ENCODE data around the gene STK33.

The STK33 gene

DNA sequence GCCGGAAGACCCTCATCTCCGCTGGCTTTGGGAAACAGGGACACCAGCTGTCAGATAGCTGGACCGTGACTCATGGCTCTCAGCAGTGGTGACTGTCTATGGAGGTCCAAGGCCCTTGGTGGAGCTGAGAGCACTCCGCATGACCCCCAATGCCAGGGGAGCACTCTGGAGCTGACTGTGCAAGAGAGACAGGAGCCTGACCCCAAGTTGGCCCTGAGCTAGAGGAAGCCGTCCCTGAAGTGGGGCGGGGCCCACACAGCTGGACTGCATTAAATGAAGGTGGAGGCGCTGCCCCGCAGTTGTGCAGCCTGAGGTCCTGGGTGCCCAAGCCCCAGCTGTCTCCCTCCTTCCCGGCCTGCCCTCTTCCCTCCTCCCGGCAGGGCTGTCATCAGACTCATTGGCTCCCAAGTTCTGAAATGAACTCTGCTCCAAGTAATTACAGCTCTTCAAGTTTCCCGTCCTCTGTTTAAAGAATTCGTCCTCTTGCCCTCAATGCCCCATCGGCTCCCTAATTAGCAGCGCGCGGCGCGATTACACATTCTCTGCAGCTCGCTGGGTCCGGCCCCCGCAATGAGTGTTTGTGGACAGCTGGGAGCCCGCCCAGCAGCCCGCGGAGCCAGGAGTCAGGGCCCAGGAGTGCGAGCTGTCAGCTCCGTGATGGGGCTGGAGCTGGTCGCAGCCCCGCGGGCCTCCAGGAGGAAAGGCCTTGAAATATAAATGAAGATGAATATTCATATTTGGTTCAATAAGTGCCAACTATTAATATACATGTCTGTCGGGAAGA lies 237.1 kb downstream of the STK33 start:
- no peak for DNase-seq (ENCODE audit: low read depth, low spot score)

DNA sequence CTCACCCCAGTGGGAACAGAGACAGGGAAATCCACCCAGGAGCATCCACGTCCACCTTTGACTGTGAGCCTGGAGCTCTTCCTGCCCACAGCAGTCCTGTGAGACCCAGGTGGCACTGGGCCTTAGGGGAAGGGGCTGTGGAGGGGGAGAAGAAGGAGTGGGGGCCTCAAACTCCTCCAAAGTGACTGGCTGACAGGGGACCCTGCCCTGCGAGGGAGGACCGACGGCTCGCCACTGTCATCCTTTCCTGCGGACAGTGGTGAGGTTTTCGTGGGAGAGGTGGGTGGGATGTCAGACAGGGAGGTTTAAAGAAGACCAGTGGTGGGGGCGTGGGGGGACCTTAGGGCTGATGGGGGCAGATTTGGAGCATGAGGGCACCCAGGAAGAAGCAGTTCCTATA lies 237.8 kb downstream of the STK33 start:
- no peak for DNase-seq (ENCODE audit: low read depth, low spot score)

DNA sequence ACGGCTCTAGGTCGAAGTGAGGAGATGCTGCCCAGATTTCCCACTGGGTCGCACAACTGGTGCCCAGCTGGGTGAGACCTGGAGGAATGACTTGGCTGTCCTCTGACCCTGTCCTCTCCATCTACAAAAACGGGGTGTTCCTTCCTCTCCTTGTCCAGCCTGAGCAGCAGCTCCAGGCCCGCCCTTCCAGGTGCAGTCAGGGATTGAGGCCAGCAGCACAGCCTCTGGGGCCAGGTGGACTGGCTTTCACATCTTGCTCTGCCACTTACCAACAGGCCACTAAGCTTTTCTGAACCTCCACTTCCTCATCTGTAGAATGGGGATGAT lies 238.6 kb downstream of the STK33 start:
- no peak for DNase-seq (ENCODE audit: low read depth, low spot score)

DNA sequence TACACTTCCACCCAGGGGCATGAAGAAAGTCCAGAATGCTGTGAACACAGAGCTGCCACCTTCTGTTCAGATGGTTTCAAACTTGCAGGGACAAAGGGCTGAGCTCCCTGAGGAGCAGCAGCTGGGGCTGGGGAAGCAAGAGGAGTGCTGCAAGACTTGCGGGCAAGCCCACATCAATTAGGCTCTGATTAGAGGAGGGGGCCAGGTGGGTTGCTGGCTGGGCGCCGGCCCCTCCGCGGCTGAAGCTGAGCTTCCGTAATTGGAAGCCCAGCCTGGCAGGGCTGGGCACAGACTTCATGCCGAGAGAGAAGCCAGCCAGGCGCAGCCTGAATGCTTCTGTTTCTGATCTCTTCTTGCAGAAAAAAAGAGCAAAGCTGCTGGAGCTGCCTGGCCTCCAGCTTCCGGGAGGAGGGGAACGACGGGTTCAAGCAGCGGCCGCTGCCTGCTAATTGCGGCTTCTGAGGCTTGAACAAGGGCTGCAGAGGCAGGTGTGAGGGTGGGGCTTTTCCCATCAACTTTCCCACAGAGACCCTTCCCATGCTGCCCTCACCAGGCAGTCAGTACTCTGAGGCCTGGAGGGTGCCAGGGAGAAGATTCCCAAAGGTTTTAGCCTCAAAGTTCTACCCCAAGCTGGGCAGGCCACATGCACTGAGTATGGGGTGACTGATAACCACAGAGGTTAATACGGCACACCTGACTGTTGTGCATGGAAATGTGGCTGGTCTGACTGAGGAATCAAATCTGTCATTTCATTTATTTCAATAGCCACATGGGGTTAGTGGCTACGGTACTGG lies 239.2 kb downstream of the STK33 start:
- DNase-seq (ENCODE audit: low read depth, low spot score) = no peak

DNA sequence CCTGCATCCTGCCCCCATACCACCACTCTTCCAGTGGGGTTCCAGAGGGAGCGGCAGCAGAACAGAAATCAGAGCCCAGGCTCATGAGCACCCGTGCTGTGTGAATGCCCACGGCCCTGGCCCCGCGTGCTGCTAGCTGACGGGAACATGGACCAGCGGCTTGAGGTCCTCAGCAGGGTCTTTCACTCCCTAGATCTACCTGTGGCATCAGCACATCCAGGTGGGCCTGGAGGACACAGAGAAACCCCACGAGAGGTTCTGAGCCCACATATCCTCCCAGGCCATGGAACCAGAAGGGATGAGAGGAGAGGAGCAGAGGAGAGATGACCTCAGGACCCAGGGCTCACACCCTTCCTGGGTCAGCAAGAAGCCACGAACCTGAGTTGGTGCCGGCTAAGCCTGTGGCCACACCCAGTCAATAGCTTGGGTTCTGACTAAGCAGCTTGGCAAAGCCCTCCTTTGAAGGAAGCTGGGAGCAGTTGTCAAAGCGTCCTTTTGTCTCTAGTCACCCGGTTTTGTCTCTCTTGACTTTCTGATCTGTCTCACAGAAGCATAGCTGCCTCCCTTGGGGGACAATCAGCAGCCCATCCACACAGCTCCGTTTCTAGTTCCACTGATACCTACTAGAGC lies 241.0 kb downstream of the STK33 start:
- no peak for DNase-seq (ENCODE audit: low read depth, low spot score)

DNA sequence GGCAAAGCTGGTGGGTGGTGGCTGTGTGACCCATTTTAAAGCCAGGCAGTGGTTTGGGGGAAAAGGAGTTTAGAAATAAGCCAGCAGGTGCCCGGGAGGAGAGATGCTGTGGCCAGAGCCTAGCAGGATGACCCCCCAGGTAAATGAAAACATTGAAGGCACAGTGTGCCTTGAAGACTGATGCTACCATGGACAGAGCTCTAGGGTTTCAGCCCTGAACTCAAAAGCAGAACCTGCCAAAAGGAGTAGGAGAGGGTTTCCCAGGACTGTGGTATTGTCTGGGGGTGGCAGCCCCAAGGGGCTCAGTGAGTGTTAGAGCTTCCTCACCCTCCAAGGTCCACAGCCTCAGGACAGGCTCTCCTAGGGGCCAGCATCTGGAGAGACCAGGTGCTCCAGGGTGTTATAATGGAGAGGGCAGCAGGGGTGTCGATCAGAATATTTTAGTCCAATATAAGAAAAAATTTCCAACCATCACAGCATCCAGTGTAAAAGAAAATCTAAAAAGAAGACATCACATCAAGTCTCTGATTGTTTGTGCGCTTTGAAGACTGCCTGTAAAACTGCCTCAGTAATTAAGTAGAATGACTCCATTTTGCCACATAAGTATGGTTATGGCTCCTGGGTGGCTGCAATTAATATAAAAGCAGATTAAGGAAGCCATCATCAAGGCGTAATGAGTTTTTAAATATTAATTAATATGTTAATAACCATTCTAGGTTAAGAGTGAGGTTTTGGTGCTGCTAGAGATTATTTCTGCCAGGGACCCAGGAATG lies 241.7 kb downstream of the STK33 start:
- DNase-seq (ENCODE audit: low read depth, low spot score) = no peak

DNA sequence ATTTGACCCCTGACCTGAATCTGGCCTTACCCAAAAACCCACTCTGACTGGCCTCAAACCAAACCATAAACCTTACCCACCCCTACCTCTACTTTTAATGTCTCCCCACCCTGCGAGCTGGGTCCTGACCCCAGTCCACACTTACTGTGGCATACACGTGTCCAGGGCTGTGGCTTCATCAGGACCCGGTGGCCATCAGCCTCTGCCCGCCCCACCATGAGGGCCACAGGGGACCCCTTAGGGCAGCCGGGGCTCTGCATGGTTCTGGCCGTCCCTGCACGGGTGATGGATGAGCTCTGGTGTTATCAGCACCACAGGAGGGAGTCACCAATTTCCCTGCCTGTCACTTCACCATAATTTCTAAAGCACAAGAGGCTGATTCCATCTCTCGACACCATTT lies 242.8 kb downstream of the STK33 start:
- no peak for DNase-seq (ENCODE audit: low read depth, low spot score)

DNA sequence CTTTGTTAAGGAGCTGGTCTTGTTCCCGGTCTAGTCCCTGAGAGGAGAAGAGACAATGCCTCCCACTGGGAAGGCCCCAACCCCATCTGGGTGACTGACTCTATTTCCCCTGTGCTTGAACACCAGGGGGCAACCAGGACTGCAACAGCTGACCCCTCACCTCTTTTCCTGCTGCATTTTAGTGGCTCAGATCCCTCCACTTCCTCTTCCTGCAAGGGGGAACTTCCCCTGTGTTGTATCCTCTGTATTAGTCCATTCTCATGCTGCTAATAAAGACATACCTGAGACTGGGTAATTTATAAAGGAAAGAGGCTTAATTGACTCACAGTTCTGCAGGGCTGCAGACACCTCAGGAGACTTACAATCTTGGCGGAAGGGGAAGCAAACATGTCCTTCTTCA lies 246.1 kb downstream of the STK33 start:
- DNase-seq (ENCODE audit: low read depth, low spot score) = no peak

DNA sequence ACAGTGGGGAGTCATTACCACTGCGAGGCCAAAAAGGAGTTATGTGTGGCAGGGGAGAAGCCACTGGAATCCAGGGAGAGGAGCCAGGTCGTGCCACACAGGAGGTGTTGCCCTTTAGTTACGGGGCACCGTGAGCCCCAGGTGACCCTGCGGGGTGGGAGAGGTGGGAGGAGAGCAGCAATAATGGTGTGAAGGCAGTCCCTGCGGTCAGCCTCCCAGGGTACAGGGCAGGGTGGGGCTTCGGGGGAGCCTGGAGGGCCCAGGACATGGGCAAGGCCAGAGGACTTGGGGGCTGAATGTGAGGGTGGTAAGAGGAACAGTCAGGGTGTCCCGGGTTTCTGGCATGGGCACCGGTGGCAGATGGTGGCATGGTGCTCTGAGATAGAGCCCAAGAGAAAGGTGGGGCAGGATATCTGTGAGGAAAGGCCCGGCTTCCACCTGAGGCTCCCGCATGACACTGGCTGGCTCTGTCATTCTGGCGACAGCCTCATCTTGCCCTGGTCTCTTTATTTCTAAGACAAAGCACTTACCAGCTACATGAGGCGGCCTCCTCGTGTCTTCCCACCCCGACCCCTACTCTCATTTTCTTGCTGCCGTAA lies 247.8 kb downstream of the STK33 start:
- no peak for DNase-seq (ENCODE audit: low read depth, low spot score)

DNA sequence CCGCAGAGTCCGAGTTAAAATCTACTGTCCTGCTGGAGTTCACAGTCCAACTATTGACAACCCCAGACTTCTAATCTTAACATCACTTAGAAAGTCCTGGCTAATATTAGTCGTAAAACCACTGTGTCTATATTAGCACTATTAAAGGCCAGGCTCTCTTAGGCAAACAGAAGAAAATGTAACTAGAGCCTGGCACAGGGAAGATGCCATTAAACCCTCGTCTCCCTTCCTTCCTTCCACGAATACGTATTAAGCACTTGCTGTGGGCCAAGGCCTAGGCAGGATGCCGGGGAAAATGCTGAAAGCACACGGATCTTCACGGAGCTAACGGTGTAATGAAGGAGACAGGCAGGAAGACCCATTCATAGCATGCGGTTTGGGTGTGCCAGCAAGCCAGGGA lies 248.8 kb downstream of the STK33 start:
- no peak for DNase-seq (ENCODE audit: low read depth, low spot score)

DNA sequence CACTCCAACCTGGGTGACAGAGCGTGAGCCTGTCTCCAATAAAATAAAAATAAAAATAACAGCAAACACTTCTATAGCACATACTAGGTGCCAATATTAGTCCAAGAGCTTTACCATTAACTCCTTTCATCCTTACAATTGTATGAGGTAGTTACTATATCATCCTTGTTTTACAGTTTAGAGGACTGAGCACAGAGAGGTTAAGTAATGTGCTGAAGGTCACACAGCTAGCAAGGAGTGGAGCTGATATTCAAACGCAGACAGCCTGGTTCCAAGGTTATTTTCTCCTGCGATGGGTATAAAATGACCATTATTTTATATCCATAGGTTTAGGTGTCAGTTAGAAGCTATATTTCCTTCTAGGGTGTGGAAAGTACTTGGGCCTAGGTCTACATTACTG lies 249.7 kb downstream of the STK33 start:
- no peak for DNase-seq (ENCODE audit: low read depth, low spot score)

DNA sequence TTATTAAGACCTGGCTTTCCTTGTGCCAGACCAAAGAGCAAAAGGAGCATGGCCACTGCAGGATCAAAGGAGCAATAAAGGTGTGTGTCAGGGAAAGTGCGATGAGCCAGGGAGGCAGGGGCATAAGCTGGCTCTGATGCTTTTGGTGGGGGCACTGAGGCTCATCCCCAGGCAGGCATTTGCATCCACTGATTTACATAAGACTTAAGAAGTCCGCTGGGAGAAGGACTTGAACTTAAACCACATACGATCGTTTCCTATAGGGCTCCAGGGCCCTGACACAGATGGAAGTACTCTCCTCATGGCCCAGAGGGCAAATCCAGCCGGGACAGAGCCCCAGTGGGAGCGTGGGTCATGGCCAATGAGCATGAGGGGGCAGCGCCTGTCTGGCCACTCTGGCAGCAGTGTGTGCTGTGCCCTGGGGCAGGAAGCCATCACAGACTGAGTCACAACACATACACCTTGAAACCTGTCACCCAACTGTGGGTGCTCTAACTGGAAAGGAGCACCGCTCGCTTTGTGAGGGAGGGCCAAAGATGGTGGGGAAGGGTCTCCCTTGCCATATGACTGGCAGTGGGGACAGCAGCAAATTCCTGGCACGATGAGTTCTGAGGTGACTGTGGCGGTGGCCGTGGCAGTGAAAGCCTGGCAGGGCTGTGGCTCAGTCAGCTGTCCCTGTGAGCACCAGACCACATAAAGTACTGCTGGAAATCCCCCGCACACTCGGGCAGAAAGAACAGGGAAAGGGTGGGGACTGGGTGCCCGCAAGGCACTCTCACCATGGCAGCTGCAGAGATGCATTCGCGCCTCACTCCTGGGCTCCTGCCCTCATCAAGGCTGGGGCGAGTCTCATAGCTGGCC lies 251.0 kb downstream of the STK33 start:
- no peak for DNase-seq (ENCODE audit: low read depth, low spot score)

DNA sequence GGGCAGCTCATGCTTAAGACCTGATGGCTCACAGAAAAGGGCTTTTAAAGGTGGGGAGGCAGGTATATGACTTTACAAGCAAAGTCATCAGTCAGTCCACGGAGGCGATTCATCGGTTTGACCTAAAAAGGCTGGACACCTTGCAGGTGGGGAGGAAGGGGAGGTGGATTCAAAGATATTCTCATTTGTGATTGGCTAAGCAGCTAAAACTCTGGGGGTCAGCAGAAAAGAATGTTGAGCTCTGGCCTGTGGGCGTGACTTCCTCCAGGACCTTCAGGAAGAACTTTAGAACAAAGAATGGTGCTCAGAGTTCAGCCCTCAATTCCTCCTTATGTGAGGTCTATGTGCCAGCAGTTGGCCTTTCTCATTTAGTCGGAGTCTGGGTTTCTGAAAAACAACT lies 252.0 kb downstream of the STK33 start:
- no peak for DNase-seq (ENCODE audit: low read depth, low spot score)

Measured in brain pericyte (primary cell).